ENCODE measurements around the gene GLIPR1L2. TPM values are rescaled to one million over a fixed set of nuclear protein-coding genes. Genes with fewer than 3 reads are reported as not detected.

The GLIPR1L2 gene
- polyA plus RNA-seq, 10 donors = 0.23 to 2.0 (median 1.1) TPM

DNA sequence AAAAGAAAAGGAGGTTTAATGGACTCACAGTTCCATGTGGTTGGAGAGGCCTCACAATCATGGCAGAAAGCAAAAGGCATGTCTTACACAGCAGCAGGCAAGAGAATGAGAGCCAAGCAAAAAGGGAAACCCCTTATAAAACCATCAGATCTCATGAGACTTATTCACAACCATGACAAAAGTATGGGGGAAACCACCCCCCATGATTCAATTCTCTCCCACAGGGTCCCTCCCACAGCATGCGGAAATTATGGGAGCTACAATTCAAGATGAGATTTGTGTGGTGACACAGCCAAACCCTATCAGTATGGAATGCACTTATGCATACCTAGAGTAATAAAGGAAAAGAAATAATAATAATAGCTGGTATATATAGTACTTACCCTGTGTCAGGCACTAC is 85.2 kb downstream of the GLIPR1L2 start:
- no peak for DNase-seq

DNA sequence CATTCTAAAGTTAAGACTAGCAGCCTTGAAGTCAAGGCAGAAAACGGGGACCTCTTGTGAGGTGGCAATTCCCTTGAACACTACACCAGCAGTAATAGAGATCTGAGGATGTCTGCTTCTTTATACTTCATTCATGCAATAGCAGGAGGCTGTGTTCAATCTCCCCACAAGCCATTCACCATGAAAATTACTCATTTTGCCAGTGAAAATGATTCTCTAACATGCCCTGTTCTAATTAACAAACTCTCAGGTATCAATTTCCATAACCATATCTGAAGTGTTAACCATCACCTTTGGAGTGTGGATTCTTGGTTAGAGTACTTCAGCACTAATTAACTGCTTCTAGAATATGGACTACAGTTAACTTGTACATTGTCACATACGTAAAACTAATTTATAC is 86.2 kb downstream of the GLIPR1L2 start:
- DNase-seq = no peak

DNA sequence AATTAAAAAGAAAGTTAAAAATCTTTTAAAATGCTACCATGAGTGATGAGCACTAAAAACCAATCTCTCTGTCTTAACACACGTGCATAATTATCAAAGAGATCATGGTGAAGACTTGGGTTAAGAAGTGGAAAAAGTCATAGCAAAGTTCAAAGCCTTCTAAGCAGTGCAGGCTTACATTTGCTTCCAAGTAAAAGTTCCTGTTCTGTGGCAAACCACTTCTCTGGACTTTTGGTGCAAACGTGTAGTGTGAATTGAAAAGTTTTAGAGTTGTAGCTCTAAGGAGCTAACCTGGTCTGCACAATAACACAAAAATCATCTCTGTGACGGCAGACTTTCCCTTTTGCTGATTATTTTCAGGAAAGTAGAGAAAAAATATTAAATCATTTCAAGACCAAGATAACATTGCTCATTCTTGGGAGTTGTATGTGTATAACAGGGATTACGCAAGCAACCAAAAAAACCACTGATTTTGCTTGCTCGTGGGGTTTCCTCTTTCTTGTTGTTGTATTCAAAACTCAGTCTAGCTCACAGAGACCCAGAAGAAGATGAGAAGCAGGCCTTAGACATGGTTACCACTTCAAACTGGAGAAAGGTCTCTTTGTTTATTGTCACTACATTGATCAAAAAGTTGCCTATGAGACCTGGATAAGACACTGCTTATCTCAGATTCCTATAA is 87.4 kb downstream of the GLIPR1L2 start:
- DNase-seq = peak in 2 of 3 donors; percentile 26 to 39

DNA sequence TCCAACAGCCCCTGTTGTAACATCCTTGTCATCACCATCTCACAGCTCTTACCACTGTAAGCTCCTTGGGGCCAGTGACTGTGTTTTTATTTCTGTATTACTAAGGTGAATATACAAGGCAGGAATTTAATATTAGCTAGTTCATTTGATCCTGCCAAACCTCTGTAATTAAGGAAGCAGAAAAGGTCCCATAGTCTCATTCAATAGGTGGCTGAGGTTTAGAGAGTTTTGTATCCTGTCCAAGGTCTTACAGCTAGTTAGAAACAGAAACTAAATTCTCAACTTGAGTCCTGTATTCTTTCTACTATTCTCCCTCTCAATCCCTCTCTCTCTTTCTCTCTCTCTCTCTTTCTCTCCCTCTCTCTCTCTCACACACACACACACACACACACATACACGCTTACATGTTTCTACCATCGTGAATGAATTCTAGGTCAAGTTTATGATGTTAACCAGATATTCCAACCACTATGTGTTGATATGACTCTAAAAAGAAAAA is 89.1 kb downstream of the GLIPR1L2 start:
- peak; percentile 26 to 53 (median 37) for DNase-seq

DNA sequence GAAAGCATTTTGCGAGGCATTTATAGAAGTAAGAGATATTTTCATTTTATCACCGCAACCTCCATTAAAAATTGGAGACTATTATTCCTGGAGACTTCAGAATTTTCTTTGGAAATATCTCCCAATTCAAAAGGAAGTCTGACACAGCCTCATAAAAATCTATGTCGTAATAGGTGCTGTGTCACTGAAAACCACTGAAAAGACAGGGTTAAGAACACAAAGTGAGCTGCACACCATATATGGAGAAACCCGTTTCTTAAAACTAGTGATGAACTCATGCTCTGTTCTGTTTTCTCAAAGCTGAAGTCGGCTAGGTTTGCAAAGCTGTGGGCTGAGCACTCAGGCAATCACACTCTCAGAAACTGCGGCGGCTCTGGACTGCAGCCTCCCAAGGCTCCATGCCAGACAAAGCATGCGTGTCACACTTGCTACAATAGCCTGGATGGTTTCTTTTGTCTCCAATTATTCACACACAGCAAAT is 89.6 kb downstream of the GLIPR1L2 start, which contains the start of gene GLIPR1:
Gene GLIPR1, plus strand, starts transcription at position 287 of the 481 bp plus-strand sequence. Its CDS starts 126 bp downstream, at position 413.
- DNase-seq = peak; percentile 73 to 96 (median 80)

DNA sequence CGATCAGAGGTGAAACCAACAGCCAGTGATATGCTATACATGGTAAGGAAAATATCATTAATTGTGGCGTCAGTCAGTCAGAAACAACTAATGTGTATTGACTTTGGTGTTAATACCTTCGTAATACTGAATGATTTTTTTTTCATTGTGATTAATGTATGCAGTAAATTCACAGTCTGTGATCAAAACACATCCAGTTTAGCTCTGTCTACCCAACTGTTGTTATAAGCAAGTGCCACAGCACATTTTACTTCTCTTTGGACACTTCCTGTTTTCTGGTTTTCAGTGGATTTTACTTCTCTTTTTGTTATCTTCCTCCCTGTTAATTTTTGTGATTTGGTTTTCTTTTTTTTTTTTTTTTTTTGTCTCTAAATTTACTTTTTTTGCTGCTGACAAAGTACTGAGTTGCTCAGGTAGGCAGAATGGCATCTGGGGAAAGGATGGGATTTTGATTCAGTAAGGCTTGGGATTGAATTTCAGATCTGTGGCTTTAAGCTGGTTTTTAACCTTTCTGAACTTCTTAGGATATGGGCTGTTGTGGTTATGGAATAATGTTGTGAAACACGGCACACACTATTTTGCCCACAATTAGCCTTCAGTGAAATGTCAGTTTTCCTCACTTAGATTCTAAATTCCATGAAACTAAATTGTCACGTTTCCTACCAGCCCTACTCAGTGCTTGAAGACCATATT is 90.3 kb downstream of the GLIPR1L2 start:
- DNase-seq = peak in 1 of 3 donors; percentile 22

DNA sequence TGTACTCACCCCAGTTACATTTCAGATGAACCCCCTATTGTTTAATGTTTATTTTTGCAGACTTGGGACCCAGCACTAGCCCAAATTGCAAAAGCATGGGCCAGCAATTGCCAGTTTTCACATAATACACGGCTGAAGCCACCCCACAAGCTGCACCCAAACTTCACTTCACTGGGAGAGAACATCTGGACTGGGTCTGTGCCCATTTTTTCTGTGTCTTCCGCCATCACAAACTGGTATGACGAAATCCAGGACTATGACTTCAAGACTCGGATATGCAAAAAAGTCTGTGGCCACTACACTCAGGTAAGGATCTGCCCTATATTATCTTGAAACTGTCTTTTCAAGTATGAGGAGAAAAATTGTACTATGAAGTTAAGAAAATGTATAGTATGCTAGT is 90.9 kb downstream of the GLIPR1L2 start:
- DNase-seq = no peak

Other genes starting within 250 kb of the GLIPR1L2 start
- under 1 TPM; 0.30 to 0.99 (median 0.49) TPM for gene KCNC2, start 181.2 kb upstream of the GLIPR1L2 start, polyA plus RNA-seq (ENCODE audit: insufficient read length in 10 of 10)
- gene CAPS2, start 60.8 kb upstream of the GLIPR1L2 start, polyA plus RNA-seq (ENCODE audit: insufficient read length in 10 of 10) = 1 to 10 TPM; 1.7 to 4.7 (median 2.3) TPM
- gene GLIPR1L1, start 56.4 kb upstream of the GLIPR1L2 start, polyA plus RNA-seq (ENCODE audit: insufficient read length in 10 of 10) = under 1 TPM in 6 of 10 donors, not detected in 4; 0.20 to 0.71 (median 0.32) TPM
- gene GLIPR1, start 89.7 kb downstream of the GLIPR1L2 start, polyA plus RNA-seq (ENCODE audit: insufficient read length in 10 of 10) = 10 to 100 TPM in 8 of 10 donors, 1 to 10 TPM in 2; 9.4 to 16.9 (median 11.8) TPM
- gene KRR1, start 120.5 kb downstream of the GLIPR1L2 start, polyA plus RNA-seq (ENCODE audit: insufficient read length in 10 of 10) = 10 to 100 TPM; 48.4 to 60.3 (median 54.0) TPM

Data from muscle of back (tissue), 11 donors.